Measurements from ENCODE around the gene STX1A.

Gene STX1A

DNA sequence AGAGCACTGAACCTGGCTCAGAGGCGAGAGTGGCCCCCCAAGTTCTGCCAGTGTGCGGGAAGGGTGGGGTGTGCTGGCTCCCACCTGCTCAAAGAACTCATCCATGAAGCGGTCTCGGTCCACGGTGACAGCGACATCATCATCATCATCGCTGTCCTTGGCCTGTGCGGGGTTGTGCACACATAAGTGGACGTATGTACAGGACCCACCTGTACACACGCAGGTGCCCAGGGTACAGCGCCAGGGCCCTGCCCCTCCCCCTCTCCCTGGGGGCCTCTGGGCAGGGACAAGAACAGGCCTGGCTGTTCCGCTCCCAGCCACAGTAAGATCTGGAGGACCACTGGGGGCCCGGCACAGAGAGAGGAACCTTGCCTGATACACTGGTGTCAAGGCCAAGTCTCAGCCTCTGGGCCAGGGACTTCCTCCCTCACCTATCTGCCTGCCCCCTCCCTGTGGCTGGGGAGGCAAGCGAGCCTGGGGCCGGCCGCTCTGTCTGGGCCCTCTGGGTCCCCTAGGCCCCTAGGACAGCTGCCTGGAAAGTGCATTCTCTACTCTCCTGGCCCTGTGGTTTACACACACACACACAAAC is 10.4 kb downstream of the STX1A start:
- no peak for DNase-seq (ENCODE audit: extremely low read depth in 1 of 2, low read depth in 1 of 2)

DNA sequence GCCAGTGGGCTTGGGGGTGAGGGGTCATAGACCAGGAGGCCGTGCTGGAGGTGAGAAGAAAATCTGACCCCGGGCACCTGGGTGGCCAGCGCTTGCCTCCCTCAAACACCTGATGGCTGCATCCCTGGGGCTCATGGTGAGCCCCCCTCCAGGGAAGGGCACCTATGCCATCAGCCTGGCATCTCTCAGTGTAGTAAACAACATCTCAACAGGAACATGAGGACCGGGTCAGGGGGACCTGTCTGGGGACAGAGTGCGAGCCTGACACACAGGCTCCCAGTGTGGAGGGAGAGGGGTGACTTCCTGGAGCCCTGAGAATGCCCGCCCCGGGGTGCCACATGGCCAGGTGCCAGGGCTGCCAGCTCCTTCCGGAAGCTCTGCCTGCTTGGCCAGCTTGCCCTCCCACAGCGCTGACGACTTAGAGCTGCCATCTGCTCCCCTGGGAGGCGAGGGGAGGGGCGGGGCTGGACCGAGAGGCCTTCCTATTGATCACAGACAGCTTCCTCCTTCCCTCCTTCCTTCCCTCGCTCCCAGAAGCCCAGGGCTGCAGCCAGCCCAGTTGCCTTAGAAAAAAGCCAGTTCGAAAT is 12.3 kb downstream of the STX1A start:
- no peak for DNase-seq (ENCODE audit: extremely low read depth in 1 of 2, low read depth in 1 of 2)

DNA sequence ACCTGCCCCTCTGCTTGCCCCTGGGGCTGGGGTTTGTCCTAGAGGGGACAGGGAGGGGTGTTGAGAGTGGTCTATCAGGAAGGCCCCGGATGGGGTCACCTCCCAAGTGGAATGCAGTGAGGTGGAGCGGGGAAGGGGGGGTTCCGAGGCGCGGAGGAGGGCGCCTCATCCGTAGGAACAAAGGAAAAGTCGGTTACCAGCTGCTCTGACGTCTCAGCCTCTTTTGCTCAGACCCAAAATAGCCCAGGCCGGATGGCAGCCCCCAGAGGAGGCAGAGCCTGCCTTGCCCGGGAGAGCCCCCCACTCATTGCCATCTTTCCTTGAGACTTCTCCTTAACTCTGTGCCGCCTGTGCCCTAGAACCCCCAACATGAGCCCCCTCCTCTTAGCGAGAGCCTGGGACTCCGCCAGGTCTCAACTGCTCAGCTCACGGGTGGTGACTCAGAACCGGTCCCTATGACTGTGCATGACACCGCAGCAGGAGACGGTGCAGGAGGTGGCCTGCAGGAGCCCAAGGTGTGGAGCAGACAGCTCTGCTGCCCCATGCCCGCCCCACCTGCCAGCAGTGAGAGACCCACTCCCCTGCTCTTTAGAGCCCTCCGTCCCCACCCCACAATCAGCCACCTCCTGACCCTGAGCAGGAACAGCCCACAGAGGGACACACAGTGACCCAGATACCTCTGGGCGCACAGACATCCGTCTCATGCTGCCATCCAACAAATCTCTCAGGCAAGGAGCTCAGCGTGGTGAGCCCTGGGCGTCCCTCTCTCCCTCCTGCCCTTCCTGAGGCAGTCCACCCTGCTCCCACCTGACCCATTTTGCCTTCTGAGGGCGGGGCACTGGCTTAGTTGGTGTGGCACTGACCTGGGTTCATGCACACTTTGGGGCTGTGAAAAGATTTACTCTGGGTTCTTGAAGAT is 13.1 kb downstream of the STX1A start:
- no peak for DNase-seq (ENCODE audit: extremely low read depth in 1 of 2, low read depth in 1 of 2)

DNA sequence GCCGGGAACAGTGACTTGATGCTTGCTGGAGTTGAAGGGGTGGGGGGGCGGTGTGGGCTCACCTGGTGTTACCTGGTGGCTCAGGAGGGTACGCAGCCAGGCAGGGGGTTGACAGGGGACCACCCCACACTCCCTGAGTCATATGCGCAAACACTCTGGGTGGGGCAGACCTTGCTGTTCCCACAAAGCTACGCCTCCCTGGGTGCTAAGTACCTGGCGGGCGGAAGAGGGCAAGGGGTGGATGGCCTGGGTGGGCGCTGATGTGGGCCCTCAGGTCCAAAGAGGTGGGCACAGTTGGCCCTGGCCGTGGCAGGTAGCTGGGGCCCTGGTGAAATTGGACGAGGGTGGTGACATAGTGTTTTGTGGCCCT is 13.9 kb downstream of the STX1A start:
- DNase-seq (ENCODE audit: extremely low read depth in 1 of 2, low read depth in 1 of 2) = no peak

DNA sequence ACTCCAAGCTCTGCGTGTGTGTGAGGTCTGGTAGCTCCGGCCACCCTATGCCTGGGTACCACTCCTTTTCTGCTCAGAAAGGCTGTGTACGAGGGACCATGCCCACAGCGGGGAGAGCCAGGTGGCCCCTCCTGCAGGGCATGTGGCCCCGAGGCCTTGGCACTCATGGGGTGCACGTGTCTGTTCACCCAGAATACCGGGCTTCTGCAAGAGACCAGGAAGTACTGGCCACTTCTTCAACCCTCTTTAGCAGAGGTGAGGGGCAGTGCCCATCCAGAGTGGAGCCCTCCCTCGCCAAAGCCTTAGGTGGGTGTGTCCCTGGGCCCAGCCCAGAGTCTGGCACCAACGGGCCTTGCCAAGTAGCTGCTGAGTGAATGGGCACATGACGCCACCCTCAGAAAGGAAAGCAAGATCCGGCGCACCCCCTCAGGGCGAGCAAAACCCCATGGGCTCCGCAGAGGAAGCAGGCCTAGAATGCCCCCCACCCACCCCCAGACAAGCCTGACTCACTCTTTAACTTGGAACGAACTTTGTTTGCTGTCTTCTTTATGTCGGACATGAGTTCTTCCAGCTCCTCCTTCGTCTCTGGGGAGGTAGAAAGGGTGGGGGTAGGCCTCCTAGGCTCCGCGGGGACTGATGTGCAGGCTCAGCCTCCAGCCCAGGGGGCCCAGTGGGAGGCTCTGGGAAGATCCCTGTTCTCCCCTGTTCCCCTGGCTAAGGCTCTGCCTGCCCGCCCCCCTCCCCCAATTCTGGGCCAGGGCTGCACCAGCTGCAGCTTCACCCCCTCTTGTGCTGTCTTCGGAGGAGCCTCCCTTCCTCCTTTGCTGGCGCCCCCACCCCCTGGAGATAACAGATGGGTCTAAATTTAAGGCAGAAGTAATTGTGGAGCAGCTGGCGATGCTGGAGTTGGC is 14.6 kb downstream of the STX1A start:
- no peak for DNase-seq (ENCODE audit: extremely low read depth in 1 of 2, low read depth in 1 of 2)

DNA sequence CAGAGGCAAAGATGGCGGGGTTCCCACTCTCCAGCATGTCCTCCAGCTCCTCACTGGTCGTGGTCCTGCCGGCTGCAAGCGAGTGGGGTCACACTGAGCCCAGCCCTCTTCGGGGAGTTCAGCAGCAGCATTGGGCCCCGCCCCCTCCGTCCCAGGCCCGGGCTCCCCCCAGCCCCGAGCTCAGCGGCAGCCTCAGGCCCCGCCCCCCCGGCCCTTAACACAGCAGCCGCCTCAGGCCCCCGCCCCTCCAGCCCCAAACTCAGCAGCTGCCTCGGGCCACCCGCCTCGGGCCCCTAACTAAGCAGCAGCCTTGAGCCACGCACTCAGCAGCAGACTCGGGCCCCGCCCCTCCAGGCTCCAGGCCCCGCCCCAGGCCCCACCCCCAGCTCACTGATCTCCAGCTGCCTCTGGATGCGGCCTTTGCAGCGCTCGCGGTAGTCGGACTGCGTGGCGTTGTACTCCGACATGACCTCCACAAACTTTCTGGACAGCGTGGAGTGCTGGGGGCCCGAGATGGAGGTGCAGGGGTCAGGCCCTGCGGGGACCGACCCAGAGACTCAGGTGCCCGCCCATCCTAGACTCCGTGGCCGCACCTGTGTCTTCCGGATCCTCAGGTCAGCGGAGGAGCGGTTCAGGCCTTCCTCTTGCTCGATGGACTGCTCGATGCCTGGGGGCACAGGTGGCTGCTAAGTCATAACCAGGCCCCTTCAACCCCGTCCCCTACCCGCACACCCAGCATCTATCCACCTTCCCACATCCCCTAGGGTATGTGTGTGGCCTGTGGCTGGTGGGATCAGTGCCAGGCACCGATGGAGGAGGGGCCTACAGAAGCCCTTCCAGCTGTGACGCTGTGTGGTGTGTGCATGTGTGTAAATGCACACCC is 15.5 kb downstream of the STX1A start:
- no peak for DNase-seq (ENCODE audit: extremely low read depth in 1 of 2, low read depth in 1 of 2)

DNA sequence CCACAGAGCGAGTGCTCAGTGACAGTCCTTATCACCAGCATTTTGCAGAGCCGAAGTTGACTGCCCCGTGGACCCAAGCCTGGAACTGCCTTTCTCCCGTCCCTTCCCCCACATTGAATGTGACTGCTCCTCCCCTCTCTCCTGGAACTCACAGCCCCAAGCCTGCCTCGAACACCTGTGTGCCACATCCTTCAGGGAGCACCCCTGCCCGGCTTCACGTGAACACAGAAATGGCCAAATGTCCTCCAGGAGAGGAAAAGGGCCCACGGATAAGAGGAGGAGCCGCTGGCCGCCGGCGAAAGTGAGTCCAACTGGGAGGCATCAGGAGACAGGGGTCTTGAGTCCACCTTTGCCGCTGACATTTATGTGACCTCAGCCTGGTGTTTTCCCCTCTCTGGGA is 16.2 kb downstream of the STX1A start:
- no peak for DNase-seq (ENCODE audit: extremely low read depth in 1 of 2, low read depth in 1 of 2)

DNA sequence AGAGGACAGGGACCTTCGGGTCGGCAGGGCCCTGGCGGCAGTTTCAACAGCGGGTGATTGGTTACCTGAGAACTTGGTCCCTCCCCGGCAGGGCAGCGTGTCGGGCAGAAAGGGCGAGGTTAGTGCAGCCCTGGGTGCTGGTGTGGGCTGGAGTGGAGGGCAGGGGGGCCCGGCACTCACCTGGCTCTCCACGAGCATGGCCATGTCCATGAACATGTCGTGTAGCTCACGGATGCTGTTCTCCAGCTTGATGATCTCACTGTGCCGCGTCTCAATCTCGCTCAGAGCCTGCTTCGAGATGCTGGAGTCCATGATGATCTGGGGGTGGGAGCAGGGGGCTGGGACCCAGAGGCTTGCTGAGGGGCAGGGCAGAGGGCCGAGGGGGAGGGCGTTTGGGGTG is 16.8 kb downstream of the STX1A start:
- DNase-seq (ENCODE audit: extremely low read depth in 1 of 2, low read depth in 1 of 2) = no peak

DNA sequence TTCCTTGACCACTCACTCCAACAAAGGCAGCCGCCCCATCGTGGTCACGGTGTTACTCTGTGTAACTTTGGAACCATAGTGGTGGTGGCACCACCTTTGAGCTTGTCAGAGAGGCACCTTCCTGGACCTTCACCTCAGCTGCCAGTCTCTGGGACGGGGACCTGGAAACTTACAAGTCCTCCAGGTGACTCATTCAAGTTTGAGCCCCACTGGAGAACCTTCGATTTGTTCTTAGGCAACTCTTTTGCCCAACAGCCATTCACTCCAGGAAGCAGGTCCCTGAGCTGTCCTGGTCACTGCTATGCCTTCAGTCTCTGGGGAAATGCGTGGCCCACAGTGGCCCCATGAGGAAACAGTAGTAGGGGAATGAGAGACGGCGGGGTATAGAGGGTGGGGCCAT is 17.2 kb downstream of the STX1A start:
- DNase-seq (ENCODE audit: extremely low read depth in 1 of 2, low read depth in 1 of 2) = no peak

DNA sequence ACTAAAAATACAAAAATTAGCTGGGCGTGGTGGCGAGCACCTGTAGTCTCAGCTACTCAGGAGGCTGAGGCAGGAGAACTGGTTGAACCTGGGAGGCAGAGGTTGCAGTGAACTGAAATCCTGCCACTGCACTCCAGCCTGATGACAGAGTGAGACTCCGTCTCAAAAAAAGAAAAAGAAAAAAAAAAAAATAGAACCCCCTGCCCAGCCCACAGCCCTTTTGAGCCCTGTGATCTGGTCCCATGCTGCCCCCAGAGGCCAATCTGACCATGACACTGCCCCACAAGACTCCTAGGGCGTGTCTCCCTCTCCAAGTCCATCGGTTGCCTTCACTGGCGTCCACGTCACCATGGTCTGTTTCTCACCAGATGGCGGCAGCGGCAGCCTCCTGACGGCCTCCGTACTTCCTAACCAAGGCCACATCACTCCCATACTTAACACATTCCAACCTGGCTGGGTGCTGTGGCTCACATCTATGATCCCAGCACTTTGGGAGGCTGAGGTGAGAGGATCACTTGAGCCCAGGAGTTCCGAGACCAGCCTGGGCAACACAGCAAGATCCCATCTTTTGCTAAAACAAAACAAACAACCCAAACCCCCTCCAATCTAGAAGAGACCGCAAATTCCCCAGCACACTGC is 18.0 kb downstream of the STX1A start:
- DNase-seq (ENCODE audit: extremely low read depth in 1 of 2, low read depth in 1 of 2) = no peak

DNA sequence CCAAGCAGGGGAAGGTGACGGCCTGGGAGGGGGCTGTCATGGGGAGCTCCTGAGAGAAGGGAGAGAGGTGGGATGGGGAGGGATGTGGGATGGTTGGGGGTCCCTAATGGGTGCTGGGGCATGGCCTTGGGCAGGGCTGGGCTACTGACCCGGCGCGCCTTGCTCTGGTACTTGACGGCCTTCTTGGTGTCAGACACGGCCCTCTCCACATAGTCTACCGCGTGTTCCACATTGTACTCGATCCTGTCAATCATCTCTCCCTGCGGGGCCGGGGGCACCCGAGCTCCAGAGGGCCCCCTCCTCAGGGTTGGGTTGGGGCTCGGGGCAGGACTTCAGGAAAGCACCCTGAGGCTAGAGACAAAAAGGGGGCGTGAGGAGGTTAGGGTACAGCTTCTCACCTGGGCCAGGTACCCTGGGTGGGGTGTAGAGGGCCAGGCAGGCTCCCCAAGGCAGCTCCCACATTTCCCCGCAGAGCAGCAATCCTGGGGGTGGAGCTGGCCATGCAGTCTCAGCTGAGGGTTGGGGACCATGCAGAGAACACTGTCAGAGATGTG is 18.8 kb downstream of the STX1A start:
- DNase-seq (ENCODE audit: extremely low read depth in 1 of 2, low read depth in 1 of 2) = no peak

DNA sequence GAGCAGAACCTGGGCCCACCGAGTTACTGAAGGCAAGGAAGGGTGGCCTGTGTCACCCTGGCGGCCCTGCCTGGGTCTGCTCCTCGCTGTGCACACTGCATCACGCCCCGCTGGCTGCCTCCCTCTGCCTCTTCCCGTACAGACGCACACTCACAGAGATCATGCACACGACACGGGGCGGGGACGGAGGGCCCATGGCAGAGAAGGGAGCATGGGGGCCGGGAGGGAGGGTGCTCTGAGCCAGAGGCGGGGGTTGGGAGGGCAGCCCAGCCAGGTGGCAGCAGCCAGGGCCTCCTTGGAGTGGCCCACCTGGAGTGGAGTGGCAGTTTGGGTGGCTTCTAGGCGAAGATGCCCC is 19.4 kb downstream of the STX1A start:
- DNase-seq (ENCODE audit: extremely low read depth in 1 of 2, low read depth in 1 of 2) = no peak

DNA sequence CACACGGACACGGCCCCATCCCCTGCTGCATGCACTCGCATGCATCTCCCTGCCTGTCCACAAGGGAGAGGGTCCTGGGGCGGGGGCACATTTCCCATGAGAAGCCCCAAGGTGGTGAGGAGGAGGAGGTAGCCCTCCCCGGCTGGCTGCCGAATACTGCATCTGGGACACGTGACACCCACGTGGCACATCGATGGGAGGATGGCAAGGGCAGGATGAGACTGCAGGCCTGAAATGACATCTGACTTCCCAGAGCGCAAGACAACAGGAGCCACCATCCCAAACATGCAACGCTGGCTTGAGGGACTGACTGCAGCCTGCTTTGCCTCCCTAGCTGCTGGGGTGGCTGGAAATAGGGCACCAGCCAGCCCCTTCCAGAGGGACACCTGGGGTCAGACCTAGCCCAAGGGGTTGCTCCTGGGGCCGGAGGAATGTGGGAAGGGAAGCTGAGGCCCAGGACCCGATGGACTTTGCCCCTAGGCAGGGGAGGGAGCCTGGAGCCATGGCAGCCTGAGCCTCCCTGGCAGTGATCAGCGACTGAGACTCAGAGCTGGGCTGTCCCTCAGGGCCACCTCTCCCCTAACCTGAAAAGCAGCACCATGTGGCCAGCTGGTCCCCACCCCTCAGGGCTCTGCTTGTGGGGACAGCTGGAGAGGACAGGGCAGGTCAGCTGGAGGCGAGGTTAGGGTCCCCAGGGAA is 19.9 kb downstream of the STX1A start:
- no peak for DNase-seq (ENCODE audit: extremely low read depth in 1 of 2, low read depth in 1 of 2)

DNA sequence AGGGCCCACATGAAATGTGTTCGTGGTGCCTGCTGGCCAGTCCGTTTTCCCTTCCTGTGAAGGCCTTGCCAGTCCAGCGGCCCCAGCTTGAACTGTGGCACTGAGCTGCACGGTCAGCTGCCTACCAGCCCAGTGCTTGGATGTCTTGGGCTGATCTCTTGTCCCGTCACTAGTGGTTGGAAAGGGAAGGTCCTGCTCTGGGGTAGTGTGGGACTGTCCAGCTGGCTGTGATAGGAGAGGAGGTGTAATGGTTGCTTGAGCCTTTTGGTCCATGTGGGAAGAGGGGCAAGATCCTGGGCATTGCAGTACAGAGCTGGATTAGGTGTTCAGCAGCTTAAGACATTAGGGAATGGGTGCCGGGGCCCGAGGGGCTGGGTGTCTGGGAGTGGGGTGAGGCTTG is 21.1 kb downstream of the STX1A start:
- no peak for DNase-seq (ENCODE audit: extremely low read depth in 1 of 2, low read depth in 1 of 2)

DNA sequence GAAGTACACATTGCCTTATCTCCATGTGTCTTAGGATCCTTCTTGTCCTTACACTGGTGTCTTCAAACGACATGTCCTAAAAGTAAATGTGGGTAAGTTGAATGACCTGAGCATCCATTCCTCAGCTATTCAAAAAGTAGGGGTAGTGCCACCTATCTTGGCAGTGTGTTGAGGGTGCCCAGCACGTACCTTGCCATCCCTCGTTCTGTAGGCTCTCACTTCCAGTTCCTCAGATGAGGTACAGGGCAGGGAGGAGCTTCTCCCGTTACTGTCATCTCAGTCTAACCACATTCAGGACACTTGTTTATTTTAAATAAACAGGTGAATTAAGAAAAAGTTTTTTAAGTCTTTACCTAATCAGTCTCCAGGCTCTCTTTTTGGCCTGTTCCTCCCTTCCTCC is 23.1 kb downstream of the STX1A start:
- no peak for DNase-seq (ENCODE audit: extremely low read depth in 1 of 2, low read depth in 1 of 2)

DNA sequence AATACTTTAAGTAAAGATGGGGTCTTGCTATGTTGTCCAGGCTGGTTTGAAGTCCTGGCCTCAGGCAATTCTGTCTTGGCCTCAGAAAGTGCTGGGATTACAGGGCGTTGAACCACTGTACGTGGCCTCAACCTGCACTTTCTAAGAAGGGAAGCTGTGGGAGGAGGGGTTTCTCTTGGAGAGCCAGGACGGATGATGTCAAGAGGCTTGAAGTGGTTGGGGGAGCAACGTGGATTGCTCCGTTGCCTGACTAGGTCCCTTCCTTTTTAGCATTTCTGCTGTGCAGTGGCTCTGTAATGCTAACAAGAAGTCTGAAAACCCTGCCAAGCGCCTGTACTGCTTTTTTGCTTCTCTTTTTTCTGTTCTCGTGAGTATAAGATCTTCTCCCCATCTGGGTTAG is 28.8 kb downstream of the STX1A start:
- no peak for DNase-seq (ENCODE audit: extremely low read depth in 1 of 2, low read depth in 1 of 2)

DNA sequence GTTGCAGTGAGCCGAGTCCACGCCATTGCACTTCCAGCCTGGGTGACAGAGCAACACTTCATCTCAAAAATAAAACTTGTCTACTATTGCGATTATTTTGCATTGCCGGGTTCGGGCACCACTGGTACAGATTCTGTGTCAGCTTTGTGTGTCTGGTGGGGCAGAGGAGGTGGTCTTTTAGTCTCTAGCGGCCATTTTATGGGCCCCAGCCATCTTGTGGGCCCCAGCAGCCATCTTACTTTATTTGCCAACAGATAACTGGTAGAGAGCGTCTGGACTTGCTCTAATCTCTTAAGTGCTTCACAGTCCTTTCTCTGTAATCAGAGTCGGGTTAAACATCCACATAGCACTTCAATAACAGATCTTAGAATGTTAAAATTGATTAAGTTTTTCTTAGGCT is 31.2 kb downstream of the STX1A start:
- DNase-seq (ENCODE audit: extremely low read depth in 1 of 2, low read depth in 1 of 2) = no peak

DNA sequence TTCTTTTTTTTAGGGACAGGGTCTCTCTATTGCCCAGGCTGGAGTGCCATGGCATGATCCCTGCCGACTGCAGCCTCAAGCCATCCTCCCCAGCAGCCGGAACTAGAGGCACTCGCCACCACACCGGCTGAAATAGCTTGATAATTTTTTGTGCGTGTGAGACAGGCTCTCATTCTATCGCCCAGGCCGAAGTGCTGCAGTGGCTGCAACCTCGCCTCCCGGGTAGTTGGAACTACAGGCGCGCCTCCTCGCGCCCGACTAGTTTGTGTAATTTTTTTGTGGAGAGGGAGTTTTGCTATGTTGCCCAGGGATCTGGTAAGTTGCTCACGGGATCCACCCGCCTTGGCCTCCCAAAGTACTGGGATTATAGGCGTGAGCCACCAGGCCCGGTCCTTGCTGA is 34.2 kb downstream of the STX1A start:
- no peak for DNase-seq (ENCODE audit: extremely low read depth in 1 of 2, low read depth in 1 of 2)

Measured in activated CD8-positive, alpha-beta memory T cell treated with anti-CD3 and anti-CD28 coated beads for 1 hour (primary cell).